Kidney epithelial cell (primary cell): ENCODE measurements around the gene TAF5L. TPM values are rescaled to one million over a fixed set of nuclear protein-coding genes. Genes with fewer than 3 reads are reported as not detected.
A peak's percentile ranks its signal among the peaks of the same experiment; 100 is the strongest.

Source experiments
- DNase-seq: peaks from one replicate; pipeline ENCODE4 v3.0.0-alpha.2; 2010; ENCODE audit warnings: low read depth
- H3K27me3 ChIP-seq: 2 replicates; pipeline ENCODE4 v1.6.0; 2011; ENCODE audit warnings: low read length; ENCODE audit not compliant: control insufficient read depth, insufficient read depth
- H3K36me3 ChIP-seq: 2 replicates; pipeline ENCODE4 v1.5.1; 2011; ENCODE audit warnings: low read length; ENCODE audit not compliant: control insufficient read depth, insufficient read depth
- H3K4me3 ChIP-seq: 2 replicates; pipeline ENCODE4 v1.5.1; 2011; ENCODE audit warnings: low read depth, mild to moderate bottlenecking, control low read depth, low read length
- total RNA-seq: library from RNA; depleted of rRNA; stranded (reverse); fragments of >200 nt; gene quantifications from 2 replicates; pipeline ENCODE4 v1.2.3, GENCODE V29; 2015
- TF ChIP-seq, protein P1 (sequence below): IDR thresholded peaks from 2 replicates; pipeline ENCODE4 v1.5.1; 2011; ENCODE audit warnings: mild to moderate bottlenecking, moderate library complexity, low read length, control low read depth, inconsistent platforms; ENCODE audit not compliant: insufficient read depth, poor library complexity, severe bottlenecking

TAF5L gene
- total RNA-seq, 1 donor from 2014 or later: 14.5 TPM

DNA sequence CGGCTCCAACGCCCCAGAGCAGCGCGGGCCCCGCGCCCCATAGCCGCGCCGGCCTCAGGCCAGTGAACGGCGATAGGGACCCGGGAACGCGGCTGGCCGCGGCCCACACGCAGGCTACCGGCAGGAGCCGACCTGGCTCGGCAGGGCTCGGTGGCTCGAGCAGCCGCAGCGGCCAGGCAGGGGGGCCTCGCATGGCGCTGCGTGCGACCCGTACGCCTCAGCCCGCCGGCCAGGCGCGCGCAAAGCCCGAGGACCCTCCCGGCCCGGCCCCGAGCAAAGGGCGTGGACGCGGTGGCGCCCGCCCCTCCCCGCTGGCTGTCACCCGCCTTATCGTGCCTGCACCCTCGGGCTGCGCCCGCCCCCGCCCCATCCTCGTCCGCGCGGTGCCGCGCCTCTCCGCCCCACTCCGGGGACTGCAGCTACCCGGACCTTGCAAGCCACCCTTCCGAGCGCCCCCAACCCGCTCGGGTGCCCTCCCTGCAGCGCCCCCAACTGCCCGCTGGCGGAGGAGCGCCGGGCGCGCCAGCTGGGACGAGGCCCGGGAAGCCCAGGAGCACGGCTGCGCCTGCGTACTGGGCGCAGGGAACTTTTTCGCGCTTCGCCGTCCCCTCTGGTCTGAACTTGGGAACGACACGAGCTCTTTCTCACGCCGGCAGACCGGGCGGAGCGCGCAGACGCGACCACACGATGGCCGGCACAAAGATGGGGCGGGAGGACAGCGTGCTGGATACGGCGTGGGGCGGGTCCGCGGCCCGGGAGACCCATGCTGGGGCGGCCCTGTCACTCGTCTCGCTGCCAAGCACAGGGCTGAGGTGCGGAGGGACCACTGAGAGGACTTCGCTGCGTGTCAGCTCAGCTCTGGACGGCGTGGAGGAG, 67.2 kb downstream of the TAF5L start, which contains the start of gene ABCB10:
ABCB10 (minus strand) TSS at position 248 of the 876 bp plus-strand sequence; CDS start at position 193, 55 bp downstream.
- H3K27me3 ChIP-seq: no peaks in the 10 kb centered on the region
- no peaks in the 10 kb centered on the region for H3K36me3 ChIP-seq
- peak within 1 kb of the TSS; percentile 73 for H3K4me3 ChIP-seq
- TF ChIP-seq, protein P1, sequence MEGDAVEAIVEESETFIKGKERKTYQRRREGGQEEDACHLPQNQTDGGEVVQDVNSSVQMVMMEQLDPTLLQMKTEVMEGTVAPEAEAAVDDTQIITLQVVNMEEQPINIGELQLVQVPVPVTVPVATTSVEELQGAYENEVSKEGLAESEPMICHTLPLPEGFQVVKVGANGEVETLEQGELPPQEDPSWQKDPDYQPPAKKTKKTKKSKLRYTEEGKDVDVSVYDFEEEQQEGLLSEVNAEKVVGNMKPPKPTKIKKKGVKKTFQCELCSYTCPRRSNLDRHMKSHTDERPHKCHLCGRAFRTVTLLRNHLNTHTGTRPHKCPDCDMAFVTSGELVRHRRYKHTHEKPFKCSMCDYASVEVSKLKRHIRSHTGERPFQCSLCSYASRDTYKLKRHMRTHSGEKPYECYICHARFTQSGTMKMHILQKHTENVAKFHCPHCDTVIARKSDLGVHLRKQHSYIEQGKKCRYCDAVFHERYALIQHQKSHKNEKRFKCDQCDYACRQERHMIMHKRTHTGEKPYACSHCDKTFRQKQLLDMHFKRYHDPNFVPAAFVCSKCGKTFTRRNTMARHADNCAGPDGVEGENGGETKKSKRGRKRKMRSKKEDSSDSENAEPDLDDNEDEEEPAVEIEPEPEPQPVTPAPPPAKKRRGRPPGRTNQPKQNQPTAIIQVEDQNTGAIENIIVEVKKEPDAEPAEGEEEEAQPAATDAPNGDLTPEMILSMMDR: peak; percentile 57
- peak; percentile 87 for DNase-seq

DNA sequence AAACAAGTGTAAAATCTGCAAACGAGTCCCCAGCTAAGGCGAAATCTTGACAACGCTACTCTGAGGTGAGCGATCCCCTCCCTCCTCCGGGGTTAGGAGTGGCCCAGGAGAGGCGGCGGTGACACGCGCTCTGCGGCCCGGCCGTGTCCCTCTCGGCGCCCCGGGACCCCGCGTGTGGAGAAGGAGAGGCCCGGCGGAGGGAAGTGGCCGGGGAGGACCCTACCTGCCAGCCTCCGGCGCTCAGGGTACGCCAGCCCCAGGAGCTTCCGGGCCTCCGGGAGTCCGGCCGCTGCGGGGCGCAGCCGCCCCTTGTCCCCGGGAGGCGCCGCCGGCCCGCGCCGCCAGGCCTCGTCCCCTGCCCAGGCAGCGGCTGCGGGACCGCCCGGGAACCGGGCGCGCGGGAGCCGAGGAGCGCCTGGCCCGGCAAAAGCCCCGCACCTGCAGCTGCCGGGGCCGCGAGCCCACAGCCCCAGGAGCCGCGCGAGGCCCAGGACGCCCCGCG, 68.0 kb downstream of the TAF5L start:
- Histone ChIP-seq H3K27me3 (no peaks in the 10 kb centered on the region), H3K4me3 (peak overlapping the region; percentile 73), H3K36me3 (no peaks in the 10 kb centered on the region)
- TF ChIP-seq, protein P1: no peak
- DNase-seq: no peak

DNA sequence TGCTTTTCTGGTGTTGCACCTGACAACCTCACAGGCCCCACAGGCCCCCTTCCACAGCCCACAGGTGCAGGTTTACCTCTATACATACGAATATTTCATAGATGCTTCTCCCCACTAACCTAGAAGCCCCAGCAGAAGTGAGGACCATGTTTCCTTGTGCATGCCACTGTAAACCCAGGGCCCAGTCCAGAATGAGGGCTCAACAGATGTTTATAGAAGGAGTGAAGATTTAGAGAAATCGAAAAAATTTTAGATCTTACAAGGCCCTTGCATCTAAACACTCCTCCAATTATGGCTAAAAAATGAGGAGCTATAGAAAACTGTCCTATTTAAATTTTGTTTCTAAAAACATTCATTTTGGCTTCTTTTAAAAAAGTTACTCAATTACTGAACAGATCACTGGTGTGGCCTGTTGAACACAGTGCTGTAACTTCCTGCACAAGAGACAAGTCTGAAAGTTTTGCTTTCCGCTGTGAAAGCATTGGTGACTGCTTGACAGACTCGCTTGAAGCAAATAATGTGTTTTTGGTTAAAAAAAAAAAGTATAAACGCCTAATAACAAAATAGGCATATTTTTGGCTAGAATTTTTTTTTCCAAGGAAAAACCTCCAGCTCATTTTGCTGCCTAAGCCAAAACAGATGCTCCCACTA, 68.6 kb downstream of the TAF5L start:
- Histone ChIP-seq H3K27me3 (no peaks in the 10 kb centered on the region), H3K36me3 (no peaks in the 10 kb centered on the region), H3K4me3 (peak overlapping the region; percentile 73)
- no peak for DNase-seq
- TF ChIP-seq, protein P1: no peak

DNA sequence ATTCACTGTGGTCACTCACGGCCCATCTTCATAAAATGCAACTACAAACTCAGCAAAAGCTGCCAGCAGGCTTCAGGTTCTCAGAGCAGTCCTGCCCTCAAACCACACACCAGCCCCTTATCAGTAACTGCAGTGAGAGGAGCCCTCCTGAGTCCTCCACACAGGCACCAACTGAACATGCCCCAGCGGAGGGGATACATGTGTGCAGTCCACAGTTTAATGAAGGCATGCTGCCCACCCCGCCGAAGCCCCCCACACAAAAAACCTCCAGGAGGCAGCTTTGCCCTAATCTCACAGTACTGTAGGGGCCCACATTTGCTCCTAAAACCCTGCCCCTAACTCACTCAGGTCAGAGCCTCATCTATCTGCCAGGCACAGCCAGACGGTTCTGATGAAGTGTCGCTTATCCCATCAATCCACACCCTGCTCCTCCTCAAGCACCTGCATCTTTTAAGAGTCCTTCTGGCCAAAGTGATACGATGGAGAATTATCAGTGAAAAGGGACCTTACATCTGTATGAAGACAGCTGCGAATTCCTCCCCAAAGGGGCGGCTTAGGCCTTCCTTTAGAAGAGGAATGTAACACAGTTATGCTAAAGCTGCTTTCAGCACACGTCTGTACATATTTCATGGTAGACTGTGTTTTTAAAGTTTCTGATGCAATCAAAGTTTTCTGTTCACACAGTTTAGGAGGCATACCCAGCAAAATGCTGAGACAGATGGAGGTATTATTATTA, 70.9 kb downstream of the TAF5L start:
- Histone ChIP-seq H3K4me3 (no peak overlapping the region), H3K36me3 (no peaks in the 10 kb centered on the region), H3K27me3 (no peaks in the 10 kb centered on the region)
- TF ChIP-seq, protein P1: no peak
- no peak for DNase-seq

DNA sequence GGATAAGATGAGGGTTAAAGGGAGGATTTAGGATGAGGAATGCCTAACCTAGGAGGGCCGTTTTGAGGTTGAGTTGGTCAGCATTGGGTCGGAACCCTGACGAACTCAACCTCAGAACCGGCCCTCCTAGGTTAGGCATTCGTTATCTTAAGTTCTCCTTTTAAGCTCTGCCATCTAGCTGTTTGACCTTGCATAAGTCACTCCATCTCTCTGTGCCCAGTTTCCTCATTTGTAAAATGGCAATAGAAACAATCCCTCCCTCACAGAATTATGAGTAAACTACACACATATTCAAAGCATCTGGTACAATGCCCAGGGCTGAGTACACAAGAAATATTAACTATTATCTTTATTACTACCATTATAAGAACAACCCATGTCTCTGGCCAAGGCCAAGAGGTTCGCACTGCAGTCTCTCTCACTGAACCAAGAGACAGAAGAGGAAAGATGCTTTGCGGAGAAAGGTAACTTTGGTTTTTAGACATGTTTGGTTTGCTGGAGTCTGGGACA, 72.2 kb downstream of the TAF5L start:
- DNase-seq: no peak
- Histone ChIP-seq H3K36me3 (no peaks in the 10 kb centered on the region), H3K27me3 (no peaks in the 10 kb centered on the region), H3K4me3 (no peak overlapping the region)
- TF ChIP-seq, protein P1: no peak
